HG03439 (cell line): ENCODE measurements around the gene TRIP4.
"Not testable (repeated sequence)": the region's sequence is repeated elsewhere in the genome, so short reads cannot be mapped to it uniquely, and the experiment has no call there.

Experiments
- ATAC-seq: cut with Tn5 transposase; IDR thresholded peaks from one replicate; pipeline ENCODE4 v1.9.1; 2021; ENCODE audit warnings: mild to moderate bottlenecking, moderate library complexity; ENCODE audit not compliant: unreplicated experiment

The TRIP4 gene

DNA sequence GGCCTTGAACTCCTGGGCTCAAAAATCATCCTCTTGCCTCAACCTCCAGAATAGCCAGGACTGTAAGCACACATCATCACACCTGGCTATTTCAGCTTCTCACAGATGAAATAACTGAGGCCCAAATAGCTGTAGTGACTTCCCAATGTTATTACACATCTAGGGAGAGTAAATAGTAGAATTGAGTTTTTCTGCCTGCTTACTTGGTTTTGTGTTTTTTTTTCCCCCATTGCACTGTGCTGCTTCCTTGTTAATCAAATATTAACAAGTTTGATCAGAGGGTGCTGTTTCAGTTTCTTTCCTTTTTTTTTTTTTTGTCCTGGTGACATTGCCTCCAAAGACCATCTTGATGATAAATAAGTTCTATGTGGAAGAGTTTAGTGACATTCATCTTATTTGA is 96.1 kb downstream of the TRIP4 start:
- ATAC-seq = no peak

DNA sequence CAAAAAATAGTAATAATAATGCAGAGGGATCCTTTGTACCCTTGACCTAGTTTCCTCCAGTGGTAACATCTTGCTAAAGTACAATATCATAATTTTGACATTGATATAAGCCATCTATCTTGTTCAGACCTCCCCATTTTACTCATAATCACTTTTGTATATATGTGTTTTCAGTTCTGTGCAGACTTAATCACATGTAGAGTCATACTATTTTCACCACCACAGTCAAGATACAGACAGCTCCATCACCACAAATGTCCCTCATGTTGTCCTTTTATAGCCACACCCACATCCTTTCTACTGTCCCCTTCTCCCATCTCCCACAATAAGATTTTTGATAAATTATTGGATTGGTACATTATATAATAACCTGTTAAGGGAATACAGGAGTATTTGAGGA is 98.2 kb downstream of the TRIP4 start:
- no peak for ATAC-seq

DNA sequence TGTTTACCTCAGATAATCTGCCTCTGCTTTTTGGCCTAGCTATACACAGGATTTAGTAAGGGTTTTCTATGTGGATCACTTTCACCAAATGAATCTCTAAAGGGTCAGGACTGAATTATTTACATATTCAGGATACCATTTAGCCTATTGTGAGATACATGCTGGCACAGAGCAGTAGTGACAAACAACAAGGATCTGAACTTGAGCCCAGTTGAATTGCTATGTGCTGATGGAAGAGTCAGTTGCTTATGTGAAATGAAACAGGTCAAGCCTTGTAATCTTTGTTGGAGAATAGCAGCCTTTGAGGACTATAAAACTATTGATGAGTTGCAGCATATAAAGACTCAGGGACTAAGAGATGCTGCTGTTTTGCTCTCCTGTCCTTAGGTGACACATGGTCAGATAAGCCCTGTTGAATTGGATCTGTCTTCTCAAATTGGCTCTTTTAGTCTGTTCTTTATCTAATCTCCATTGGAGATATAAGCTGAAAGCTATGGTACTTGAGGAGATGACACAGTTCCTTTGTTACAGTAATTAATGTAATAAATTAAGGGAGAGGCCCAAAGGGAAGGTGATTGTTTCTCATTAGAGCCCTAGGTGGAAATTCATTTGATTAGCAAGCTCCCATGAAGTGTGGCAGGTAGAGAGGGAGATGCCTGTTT is 103.1 kb downstream of the TRIP4 start:
- ATAC-seq = no peak

DNA sequence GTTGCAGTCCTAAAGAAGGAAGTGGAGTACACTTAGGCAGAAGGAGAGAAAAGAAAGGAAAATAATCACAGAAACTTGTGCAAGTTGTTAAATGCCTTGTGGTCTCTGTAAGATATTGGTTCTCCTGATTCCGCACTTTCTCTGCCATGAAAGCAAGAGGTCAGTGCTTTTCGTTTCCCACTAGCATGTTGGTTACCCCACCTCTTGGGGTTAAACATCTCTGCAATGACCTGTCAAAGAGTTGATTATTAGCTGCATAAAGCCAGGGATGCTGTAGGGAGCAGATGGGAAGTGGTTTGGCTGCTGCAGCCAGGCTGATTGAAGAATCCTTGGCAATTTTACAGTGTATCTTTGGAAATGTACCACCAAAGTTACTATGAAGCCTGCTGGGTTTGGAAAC is 106.0 kb downstream of the TRIP4 start:
- ATAC-seq = no peak

DNA sequence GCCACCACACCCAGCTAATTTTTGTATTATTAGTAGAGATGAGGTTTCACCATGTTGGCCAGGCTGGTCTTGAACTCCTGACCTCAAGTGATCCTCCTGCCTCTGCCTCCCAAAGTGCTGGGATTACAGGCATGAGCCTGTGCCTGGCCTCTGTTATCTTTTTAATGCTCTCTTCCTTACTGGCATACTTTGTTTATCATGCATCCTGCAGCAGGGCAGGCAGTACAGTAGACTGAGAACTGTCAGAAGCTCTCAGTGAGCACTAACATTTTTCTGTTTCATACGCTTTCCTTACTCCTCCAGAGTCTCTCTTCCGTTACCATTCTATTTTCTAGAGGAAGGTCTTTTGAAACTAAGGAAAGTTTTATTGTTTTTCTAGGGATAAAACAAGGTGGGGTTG is 108.3 kb downstream of the TRIP4 start:
- not testable (repeated sequence) for ATAC-seq

DNA sequence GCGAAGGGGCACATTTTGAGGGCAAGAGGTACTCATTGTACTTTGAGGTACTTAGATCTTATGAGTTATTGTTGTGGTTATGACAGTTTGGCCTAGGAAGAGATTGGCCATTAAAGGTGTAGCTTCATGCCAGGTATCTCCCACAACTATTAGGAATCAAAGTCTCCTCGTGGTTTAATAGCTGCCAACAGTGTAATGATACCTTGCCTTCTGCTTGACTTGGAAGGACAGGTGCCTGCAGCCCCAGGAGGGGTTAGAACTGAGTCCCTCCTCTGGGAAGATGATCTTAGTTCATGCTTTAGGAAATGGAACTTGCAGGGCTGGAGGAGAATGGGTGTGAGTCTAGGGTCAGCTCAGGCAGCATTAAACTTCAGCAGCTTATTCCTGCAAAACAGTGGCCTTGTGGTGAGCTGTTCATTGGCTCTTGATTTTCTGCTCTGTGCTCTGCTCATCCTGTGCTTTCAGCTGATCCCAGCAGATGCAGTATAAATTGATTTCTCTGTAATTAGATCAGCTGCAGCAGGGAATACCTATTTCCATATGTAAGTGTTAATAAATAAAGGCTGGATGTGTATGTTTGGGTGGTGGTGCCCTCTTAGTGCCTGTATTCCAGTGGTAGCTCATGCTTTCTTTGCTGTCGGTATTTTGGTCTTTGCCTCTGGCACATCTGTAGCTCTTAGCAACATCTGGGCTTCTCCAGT is 113.2 kb downstream of the TRIP4 start:
- no peak for ATAC-seq

DNA sequence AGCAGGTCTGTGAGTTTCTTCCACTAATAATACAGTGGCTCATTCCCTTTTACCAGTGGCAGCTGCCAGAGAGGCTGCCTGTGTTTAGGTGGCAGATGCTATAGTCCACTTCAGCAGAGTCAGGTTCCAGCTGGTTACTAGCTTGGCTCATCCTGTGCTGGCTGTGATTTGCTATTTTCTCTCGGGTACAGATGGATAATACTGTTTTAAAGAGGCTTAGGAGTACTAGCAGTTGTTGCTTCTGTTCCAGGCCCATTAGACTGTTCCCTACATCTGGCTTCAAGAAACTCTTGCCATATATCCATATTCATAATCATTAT is 113.7 kb downstream of the TRIP4 start:
- no peak for ATAC-seq

DNA sequence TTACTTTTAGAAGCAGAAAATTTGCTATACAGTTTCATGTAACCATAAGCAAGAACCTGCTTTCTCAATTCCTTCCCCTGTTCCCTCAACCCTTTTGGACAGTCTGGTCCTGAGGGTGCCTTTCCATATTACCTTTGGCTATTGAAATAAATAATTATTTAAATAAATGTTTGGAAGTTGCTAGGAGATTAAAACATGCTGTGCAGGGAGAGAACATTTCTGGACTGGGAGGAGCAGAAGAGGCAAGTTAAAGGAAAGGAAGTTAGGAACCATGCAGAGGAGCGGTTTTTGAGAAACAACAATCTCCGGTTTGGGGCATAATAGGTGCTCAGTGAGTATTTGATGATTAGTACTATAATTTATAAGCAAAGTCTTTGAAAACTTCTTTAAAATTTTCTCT is 114.5 kb downstream of the TRIP4 start:
- ATAC-seq = no peak

DNA sequence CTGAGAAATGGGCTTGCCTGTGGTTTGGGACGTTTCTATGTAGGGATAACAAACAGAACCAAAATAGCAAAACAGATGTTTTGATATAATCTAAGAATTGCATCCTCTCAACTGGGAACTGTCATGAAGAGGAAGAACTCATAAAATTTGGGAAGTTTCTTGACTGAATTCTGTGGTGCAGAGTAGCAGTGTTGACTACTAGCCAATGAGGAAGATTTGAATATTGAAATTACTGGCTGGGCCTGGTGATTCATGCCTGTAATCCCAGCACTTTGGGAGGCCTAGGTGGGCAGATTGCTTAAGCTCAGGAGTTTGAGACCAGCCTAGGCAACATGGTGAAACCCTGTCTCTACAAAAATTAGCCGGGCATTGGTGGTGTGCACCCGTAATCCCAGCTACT is 114.9 kb downstream of the TRIP4 start:
- no peak for ATAC-seq

DNA sequence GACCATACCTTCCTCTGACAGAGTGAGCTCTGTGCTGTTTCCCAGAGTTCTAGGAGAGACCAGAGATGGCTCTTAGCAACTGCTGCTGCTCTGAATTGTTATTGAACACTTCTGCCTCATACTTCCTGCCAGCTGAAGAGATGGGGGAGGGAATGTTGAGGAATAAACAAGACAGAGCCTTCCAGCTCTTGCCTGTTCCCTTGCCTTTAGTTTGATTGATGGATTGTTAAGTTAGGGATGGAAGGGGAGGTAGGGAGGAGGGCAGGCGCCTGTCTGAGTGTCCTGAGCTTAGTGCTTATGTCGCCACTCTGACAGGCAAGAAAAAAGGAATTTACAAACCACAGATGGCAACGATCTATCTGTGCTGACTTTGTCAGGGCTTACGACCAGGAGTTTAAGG is 115.6 kb downstream of the TRIP4 start:
- no peak for ATAC-seq

DNA sequence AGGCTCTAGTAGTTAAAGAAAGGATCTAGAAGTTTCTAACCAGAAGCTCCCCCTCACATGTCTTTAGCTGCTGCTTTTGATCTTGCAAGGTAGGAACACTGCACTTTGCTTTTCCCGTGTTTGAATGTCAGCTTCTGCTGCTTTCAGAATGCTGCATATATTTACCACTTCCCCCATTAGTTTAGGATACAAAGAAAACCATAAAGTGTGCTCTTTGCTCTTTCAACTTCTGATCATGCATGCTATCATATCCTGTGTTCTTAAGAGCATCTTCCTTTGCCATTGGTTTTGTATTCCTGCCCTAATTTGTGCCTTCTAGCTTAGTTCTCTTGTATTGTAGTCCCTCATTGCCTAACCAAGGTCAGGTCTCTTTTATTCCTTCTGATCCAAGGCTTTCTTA is 116.0 kb downstream of the TRIP4 start:
- ATAC-seq = no peak
